Upper lobe of right lung (tissue), 1 donor: ENCODE data around the gene FADS2. TPM values are rescaled to one million over a fixed set of nuclear protein-coding genes. Genes with fewer than 3 reads are reported as not detected.

Experiments used
- ATAC-seq: fragments of 200-7000 bp; cut with Tn5 transposase; one replicate; pipeline ENCODE4 v1.9.1; 2020; ENCODE audit warnings: mild to moderate bottlenecking, moderate library complexity
- DNase-seq: peaks from one replicate; pipeline ENCODE4 v3.0.0-alpha.2; 2020
- H3K27ac ChIP-seq: fragments of 200-600 bp; one replicate; pipeline ENCODE4 v1.8.0; 2022
- H3K27me3 ChIP-seq: fragments of 200-600 bp; one replicate; pipeline ENCODE4 v1.8.0; 2022; ENCODE audit warnings: mild to moderate bottlenecking
- H3K36me3 ChIP-seq: fragments of 200-600 bp; one replicate; pipeline ENCODE4 v1.8.0; 2022
- H3K4me1 ChIP-seq: fragments of 200-600 bp; one replicate; pipeline ENCODE4 v1.8.0; 2022
- H3K4me3 ChIP-seq: fragments of 200-600 bp; one replicate; pipeline ENCODE4 v1.8.0; 2022; ENCODE audit warnings: mild to moderate bottlenecking
- H3K9me3 ChIP-seq: fragments of 200-600 bp; one replicate; pipeline ENCODE4 v1.8.0; 2022
- CTCF ChIP-seq: fragments of 200-600 bp; IDR thresholded peaks from one replicate; pipeline ENCODE4 v1.8.0; 2022; ENCODE audit warnings: antibody characterized with exemption
- intact Hi-C: fragments of 100-400 bp; cut with DNase I; formaldehyde crosslinking; loops from one replicate; pipeline ENCODE4 v1.11.0; 2022
- total RNA-seq: library from RNA; stranded (reverse); fragmentation: NEBNext Ultra II Directional; extraction: Animal tissue kit (Norgen Biotek cat#: 25700); gene quantifications from one replicate; pipeline ENCODE4 v1.2.1, GENCODE V29; 2021
- donor health status: DM: no; HTN: yes; CAD: no; lungs with severe emphysema.

The FADS2 gene
- total RNA-seq, 1 donor from 2014 or later = 75.1 TPM

- no peak overlapping the region for H3K27ac ChIP-seq
- peaks cover 3% of the 10 kb centered on the region for H3K4me1 ChIP-seq
- H3K9me3 ChIP-seq = no peaks in the 10 kb centered on the region
- ATAC-seq (no peak), DNase-seq (peak; percentile 57)
- no peak for TF ChIP-seq CTCF
- intact Hi-C loops = loop anchor here (10.0 kb wide), 1 partner anchor 304 kb away; no protein-coding TSS in a partner anchor
- H3K4me3 ChIP-seq = no peak overlapping the region
- H3K36me3 ChIP-seq = peaks cover 12% of the 10 kb centered on the region
- no peaks in the 10 kb centered on the region for H3K27me3 ChIP-seq
Observed at GRCh38 chr11:61780581-61781162, 47.4 kb upstream of the FADS2 start.

GRCh38 chr11:61781585-61781984, 46.5 kb upstream of the FADS2 start:
- Histone ChIP-seq H3K4me3 (no peak overlapping the region), H3K4me1 (peaks cover 3% of the 10 kb centered on the region), H3K36me3 (peaks cover 22% of the 10 kb centered on the region), H3K9me3 (no peaks in the 10 kb centered on the region), H3K27ac (no peak overlapping the region), H3K27me3 (no peaks in the 10 kb centered on the region)
- intact Hi-C loops = loop anchor here (10.0 kb wide), 1 partner anchor 303 kb away; no protein-coding TSS in a partner anchor
- no peak for TF ChIP-seq CTCF
- ATAC-seq (no peak), DNase-seq (peak; percentile 44)

GRCh38 chr11:61782299-61782698, 45.8 kb upstream of the FADS2 start:
- Histone ChIP-seq H3K27ac (no peak overlapping the region), H3K4me3 (no peak overlapping the region), H3K4me1 (peaks cover under 1% of the 10 kb centered on the region), H3K36me3 (peaks cover 29% of the 10 kb centered on the region), H3K9me3 (no peaks in the 10 kb centered on the region), H3K27me3 (no peaks in the 10 kb centered on the region)
- intact Hi-C loops = loop anchor here (10.0 kb wide), 1 partner anchor 303 kb away; no protein-coding TSS in a partner anchor
- TF ChIP-seq CTCF = no peak
- peak; percentile 33 for DNase-seq
- ATAC-seq = no peak

- H3K27ac ChIP-seq = no peak overlapping the region
- H3K36me3 ChIP-seq = peaks cover 34% of the 10 kb centered on the region
- ATAC-seq (no peak), DNase-seq (peak; percentile 55)
- no peak overlapping the region for H3K4me3 ChIP-seq
- H3K4me1 ChIP-seq = no peaks in the 10 kb centered on the region
- no peaks in the 10 kb centered on the region for H3K27me3 ChIP-seq
- intact Hi-C loops = loop anchor here (10.0 kb wide), 1 partner anchor 302 kb away; no protein-coding TSS in a partner anchor
- no peak for TF ChIP-seq CTCF
- no peaks in the 10 kb centered on the region for H3K9me3 ChIP-seq
Observed at GRCh38 chr11:61782841-61783240, 45.3 kb upstream of the FADS2 start.

- Histone ChIP-seq H3K27me3 (no peaks in the 10 kb centered on the region), H3K4me1 (no peaks in the 10 kb centered on the region), H3K9me3 (no peaks in the 10 kb centered on the region), H3K27ac (no peak overlapping the region), H3K36me3 (peaks cover 45% of the 10 kb centered on the region), H3K4me3 (no peak overlapping the region)
- intact Hi-C loops = loop anchor here (10.0 kb wide), 1 partner anchor 301 kb away; no protein-coding TSS in a partner anchor
- no peak for TF ChIP-seq CTCF
- ATAC-seq (no peak), DNase-seq (peak; percentile 57)
Observed at GRCh38 chr11:61783717-61784505, 44.2 kb upstream of the FADS2 start.
